HepG2 (cell line): ENCODE results near the gene LRRC3B. TPM values are rescaled to one million over a fixed set of nuclear protein-coding genes. Genes with fewer than 3 reads are reported as not detected.

ENCODE experiments used
- HNF4A ChIP-seq: sonication (generic); formaldehyde crosslinking; IDR thresholded peaks from 2 replicates; pipeline ENCODE4 v1.4.0; 2020; ENCODE audit warnings: missing genetic modification reagents
- MIXL1 ChIP-seq: IDR thresholded peaks from 2 replicates; pipeline ENCODE4 v1.6.1; 2016
- THYN1 ChIP-seq: sonication (generic); formaldehyde crosslinking; IDR thresholded peaks from 2 replicates; pipeline ENCODE4 v1.8.1; 2023; ENCODE audit warnings: low read depth, mild to moderate bottlenecking, moderate library complexity, missing genetic modification reagents, borderline replicate concordance
- ZNF256 ChIP-seq: sonication (generic); formaldehyde crosslinking; conservative IDR thresholded peaks from 2 replicates; pipeline ENCODE4 v1.4.0; 2020; ENCODE audit warnings: missing genetic modification reagents
- ZNF552 ChIP-seq: sonication (generic); formaldehyde crosslinking; IDR thresholded peaks from 2 replicates; pipeline ENCODE4 v1.9.0; 2022; ENCODE audit warnings: missing genetic modification reagents, mild to moderate bottlenecking, borderline replicate concordance
- polyA plus RNA-seq, 8 experiments: library from polyadenylated mRNA; depleted of rRNA in 3 of 8; stranded (reverse) in 7 of 8; unstranded in 1 of 8; fragments of >200 nt; fragmentation: Illumina TruSeq in 4 of 8; extraction: Trizol in 4 of 8; gene quantifications; 2 replicates each; pipeline versions ENCODE4 v1.2.1 to v1.2.3, GENCODE V29; 2011 to 2016; ENCODE audit warnings: low read depth in 4 of 8, missing spikeins in 1 of 8, mixed read lengths in 1 of 8; ENCODE audit not compliant: insufficient read depth in 1 of 8
- total RNA-seq, 5 experiments: library from RNA; depleted of rRNA; stranded (reverse); fragments of >200 nt; fragmentation: Illumina TruSeq; extraction: Trizol; gene quantifications; 2 replicates each; pipeline ENCODE4 v1.2.3, GENCODE V29; 2016; ENCODE audit warnings: low read depth in 1 of 5
- TF ChIP-seq, protein P1 (sequence below): IDR thresholded peaks from 2 replicates; pipeline ENCODE4 v1.6.1; 2016; ENCODE audit warnings: mild to moderate bottlenecking
- TF ChIP-seq, protein P2 (sequence below): sonication (generic); formaldehyde crosslinking; IDR thresholded peaks from 2 replicates; pipeline ENCODE4 v1.4.0; 2020; ENCODE audit warnings: low read depth, mild to moderate bottlenecking, missing genetic modification reagents
- TF ChIP-seq, protein P3 (sequence below): sonication (generic); formaldehyde crosslinking; IDR thresholded peaks from 2 replicates; pipeline ENCODE4 v1.4.0; 2020; ENCODE audit warnings: missing genetic modification reagents
- TF ChIP-seq, protein P4 (sequence below): IDR thresholded peaks from 2 replicates; pipeline ENCODE4 v1.4.0; 2020; ENCODE audit warnings: mild to moderate bottlenecking, missing genetic modification reagents

The LRRC3B gene
- total and polyA plus RNA-seq, 2 of the 13 experiments (the other 11 are each of a cell fraction or from before 2014, with no cell fraction given): not detected

DNA sequence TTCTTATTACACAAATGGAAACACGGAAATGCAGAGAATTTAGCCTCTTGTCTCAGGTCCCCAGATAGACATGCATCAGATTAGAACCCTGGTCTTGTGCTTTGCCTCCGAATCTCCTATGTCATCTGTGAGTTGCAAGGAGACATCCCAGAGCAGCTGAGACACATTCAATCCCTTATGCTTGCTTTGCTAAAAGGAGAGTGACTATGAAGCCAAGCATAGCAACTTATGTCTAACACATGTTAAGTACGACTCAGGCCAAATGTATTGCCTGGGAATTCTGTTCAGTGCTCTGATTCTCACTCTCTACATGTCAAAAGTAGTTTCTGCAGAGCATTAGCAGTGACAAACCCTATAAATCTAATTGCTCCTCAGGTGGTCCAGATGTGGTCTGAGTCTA, 30.6 kb upstream of the LRRC3B start (continued):
- TF ChIP-seq, protein P1, sequence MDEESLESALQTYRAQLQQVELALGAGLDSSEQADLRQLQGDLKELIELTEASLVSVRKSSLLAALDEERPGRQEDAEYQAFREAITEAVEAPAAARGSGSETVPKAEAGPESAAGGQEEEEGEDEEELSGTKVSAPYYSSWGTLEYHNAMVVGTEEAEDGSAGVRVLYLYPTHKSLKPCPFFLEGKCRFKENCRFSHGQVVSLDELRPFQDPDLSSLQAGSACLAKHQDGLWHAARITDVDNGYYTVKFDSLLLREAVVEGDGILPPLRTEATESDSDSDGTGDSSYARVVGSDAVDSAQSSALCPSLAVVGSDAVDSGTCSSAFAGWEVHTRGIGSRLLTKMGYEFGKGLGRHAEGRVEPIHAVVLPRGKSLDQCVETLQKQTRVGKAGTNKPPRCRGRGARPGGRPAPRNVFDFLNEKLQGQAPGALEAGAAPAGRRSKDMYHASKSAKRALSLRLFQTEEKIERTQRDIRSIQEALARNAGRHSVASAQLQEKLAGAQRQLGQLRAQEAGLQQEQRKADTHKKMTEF (CRISPR knock-in tag): no peak
- TF ChIP-seq MIXL1 (CRISPR knock-in tag): no peak
- no peak for TF ChIP-seq ZNF552 (CRISPR knock-in tag)
- no peak for TF ChIP-seq THYN1
- TF ChIP-seq, protein P2, sequence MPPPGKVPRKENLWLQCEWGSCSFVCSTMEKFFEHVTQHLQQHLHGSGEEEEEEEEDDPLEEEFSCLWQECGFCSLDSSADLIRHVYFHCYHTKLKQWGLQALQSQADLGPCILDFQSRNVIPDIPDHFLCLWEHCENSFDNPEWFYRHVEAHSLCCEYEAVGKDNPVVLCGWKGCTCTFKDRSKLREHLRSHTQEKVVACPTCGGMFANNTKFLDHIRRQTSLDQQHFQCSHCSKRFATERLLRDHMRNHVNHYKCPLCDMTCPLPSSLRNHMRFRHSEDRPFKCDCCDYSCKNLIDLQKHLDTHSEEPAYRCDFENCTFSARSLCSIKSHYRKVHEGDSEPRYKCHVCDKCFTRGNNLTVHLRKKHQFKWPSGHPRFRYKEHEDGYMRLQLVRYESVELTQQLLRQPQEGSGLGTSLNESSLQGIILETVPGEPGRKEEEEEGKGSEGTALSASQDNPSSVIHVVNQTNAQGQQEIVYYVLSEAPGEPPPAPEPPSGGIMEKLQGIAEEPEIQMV (CRISPR knock-in tag): no peak
- no peak for TF ChIP-seq ZNF256
- no peak for TF ChIP-seq HNF4A (CRISPR knock-in tag)
- TF ChIP-seq, protein P3, sequence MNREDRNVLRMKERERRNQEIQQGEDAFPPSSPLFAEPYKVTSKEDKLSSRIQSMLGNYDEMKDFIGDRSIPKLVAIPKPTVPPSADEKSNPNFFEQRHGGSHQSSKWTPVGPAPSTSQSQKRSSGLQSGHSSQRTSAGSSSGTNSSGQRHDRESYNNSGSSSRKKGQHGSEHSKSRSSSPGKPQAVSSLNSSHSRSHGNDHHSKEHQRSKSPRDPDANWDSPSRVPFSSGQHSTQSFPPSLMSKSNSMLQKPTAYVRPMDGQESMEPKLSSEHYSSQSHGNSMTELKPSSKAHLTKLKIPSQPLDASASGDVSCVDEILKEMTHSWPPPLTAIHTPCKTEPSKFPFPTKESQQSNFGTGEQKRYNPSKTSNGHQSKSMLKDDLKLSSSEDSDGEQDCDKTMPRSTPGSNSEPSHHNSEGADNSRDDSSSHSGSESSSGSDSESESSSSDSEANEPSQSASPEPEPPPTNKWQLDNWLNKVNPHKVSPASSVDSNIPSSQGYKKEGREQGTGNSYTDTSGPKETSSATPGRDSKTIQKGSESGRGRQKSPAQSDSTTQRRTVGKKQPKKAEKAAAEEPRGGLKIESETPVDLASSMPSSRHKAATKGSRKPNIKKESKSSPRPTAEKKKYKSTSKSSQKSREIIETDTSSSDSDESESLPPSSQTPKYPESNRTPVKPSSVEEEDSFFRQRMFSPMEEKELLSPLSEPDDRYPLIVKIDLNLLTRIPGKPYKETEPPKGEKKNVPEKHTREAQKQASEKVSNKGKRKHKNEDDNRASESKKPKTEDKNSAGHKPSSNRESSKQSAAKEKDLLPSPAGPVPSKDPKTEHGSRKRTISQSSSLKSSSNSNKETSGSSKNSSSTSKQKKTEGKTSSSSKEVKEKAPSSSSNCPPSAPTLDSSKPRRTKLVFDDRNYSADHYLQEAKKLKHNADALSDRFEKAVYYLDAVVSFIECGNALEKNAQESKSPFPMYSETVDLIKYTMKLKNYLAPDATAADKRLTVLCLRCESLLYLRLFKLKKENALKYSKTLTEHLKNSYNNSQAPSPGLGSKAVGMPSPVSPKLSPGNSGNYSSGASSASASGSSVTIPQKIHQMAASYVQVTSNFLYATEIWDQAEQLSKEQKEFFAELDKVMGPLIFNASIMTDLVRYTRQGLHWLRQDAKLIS (CRISPR knock-in tag): no peak
- TF ChIP-seq, protein P4, sequence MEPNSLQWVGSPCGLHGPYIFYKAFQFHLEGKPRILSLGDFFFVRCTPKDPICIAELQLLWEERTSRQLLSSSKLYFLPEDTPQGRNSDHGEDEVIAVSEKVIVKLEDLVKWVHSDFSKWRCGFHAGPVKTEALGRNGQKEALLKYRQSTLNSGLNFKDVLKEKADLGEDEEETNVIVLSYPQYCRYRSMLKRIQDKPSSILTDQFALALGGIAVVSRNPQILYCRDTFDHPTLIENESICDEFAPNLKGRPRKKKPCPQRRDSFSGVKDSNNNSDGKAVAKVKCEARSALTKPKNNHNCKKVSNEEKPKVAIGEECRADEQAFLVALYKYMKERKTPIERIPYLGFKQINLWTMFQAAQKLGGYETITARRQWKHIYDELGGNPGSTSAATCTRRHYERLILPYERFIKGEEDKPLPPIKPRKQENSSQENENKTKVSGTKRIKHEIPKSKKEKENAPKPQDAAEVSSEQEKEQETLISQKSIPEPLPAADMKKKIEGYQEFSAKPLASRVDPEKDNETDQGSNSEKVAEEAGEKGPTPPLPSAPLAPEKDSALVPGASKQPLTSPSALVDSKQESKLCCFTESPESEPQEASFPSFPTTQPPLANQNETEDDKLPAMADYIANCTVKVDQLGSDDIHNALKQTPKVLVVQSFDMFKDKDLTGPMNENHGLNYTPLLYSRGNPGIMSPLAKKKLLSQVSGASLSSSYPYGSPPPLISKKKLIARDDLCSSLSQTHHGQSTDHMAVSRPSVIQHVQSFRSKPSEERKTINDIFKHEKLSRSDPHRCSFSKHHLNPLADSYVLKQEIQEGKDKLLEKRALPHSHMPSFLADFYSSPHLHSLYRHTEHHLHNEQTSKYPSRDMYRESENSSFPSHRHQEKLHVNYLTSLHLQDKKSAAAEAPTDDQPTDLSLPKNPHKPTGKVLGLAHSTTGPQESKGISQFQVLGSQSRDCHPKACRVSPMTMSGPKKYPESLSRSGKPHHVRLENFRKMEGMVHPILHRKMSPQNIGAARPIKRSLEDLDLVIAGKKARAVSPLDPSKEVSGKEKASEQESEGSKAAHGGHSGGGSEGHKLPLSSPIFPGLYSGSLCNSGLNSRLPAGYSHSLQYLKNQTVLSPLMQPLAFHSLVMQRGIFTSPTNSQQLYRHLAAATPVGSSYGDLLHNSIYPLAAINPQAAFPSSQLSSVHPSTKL (CRISPR knock-in tag): no peak
